Testis (tissue), 2 donors: ENCODE measurements around the gene DDX51.

Experiments
- CTCF ChIP-seq, 3 experiments: fragments of 450-650 bp in 2 of 3; fragments of 200-600 bp in 1 of 3; sonication (generic) in 1 of 3; IDR thresholded peaks; one replicate each; pipeline ENCODE4 v1.5.1; 2016 to 2019; ENCODE audit warnings: antibody characterized with exemption in 3 of 3, mild to moderate bottlenecking in 2 of 3, moderate library complexity in 1 of 3
- POLR2A ChIP-seq: fragments of 450-650 bp; IDR thresholded peaks from one replicate; pipeline ENCODE4 v1.6.1; 2017; ENCODE audit warnings: antibody characterized with exemption, mild to moderate bottlenecking, moderate library complexity

DNA sequence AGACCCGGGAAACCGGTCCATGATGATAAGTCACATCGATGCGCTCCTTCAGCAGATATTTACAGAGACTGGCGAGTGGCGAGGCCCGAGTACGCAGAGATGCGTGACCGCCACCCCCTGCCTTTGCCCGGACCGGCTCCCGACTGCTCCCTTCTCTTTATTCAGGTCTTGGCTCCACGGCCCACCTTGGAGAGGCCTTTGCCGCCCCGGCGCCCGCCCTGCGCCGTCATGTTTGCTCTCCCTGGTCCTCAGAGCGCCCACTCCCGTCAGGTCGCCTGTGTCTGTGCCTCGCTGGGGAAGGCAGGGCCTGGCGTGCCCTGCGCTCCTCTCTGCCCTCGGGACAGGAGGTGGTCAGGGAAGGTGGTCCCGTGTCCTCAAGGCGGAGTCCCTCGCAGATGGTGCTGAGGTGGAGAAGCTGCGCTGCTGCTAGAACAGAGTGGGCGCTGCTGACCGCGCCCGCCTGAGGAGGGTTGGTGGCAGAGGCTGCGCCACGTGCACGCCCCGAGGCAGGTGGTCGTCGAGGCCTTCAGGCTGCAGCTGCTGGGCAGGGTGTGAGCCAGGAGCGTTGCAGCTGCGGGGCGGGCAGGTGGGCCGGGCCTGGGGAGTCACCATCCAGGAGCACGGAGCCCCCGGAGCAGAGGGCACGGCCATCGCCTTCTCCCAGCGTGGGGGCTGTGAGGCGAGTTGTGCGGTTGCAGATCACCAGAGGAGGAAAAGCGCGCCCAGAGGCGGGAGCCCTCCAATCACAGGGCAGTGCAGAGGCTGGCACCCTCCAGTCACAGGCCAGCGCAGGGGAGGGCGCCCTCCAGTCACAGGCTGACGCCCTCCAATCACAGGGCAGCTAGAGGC is 27.2 kb downstream of the DDX51 start:
- TF ChIP-seq CTCF (IDR thresholded peaks at IDR 0.05), result no peak
- no peak for TF ChIP-seq POLR2A
